Measurements from ENCODE around the gene PGAM2.
"Not testable (repeated sequence)": the region's sequence is repeated elsewhere in the genome, so short reads cannot be mapped to it uniquely, and the experiment has no call there.

Gene PGAM2

DNA sequence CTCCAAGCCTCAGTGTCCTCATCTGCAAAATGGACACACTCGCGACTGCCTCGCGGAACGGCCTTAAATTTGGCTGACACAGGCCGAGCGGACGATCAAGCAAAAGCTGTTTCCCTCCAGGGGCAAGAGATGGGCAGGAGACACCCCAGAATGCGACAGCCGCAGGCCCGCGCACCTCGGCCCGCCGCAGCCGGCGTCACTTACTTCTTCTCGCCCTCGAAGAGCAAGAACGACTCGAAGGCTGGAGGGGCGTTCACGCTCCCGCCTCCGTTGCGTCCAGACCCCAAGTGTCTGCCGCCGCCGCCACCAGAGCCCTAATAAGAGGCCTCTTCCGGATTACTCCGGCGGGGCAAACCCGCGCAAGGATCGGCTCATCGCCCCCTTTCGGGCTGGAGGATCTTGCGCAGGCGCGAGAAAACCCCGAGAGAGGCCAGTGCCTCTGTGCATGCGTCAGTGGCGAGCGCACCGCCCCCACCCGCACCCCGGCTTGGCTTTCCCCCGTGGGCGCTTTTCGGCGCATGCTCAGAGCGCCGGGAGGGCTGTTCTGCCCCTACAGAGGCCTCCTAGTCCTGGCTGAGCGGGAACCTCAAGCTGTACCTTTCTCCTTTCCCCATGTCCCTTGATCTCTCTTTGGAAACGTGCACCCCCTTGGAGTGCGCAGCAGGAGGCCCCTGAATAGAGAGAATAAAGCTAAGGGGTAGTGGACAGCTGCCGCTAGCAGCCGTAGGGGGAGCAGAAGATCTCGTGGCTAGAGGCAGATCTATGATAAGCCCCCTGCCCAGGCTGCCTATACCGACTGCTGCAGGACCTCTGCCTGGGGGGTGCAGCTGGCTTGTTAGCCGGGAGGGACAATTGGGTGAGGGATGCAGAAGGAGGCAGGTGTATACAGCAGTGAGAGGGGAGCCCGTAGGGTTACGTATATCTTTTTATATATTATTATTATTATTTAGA is 46.2 kb downstream of the PGAM2 start:
- DNase-seq: peak; percentile 96

DNA sequence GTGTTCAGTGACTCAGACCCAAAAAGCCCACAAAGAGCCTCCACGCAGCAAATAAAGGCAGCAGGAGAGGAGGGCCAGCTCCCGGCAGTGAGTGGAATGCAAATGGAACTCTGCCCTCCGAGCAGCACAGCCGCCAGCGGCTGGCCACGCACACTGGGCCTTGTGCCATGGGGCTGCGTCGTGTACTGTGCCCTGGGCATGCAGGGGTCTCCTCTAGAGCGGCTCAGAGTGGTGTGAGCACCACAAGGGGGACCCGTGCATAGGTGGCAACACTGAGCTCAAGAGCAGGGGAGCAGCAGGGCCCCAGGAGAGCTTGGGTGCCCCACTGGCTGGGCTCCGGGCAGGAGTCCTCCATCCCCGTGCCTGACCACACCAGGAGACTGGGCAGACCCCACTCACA is 50.3 kb downstream of the PGAM2 start:
- not testable (repeated sequence) for DNase-seq
